BLaER1 (cell line): ENCODE measurements around the gene MBNL2.

Experiments
- H3K27ac ChIP-seq: shearing (Covaris generic); formaldehyde crosslinking; 2 replicates; pipeline ENCODE4 v1.8.1; 2022
- H3K27me3 ChIP-seq: shearing (Covaris generic); formaldehyde crosslinking; 2 replicates; pipeline ENCODE4 v1.8.1; 2022
- H3K36me3 ChIP-seq: shearing (Covaris generic); formaldehyde crosslinking; 2 replicates; pipeline ENCODE4 v1.8.1; 2022
- H3K4me1 ChIP-seq: shearing (Covaris generic); formaldehyde crosslinking; 2 replicates; pipeline ENCODE4 v1.8.1; 2022
- H3K4me2 ChIP-seq: shearing (Covaris generic); formaldehyde crosslinking; 2 replicates; pipeline ENCODE4 v1.8.1; 2022
- H3K4me3 ChIP-seq: shearing (Covaris generic); formaldehyde crosslinking; 2 replicates; pipeline ENCODE4 v1.8.1; 2022
- H3K9ac ChIP-seq: shearing (Covaris generic); formaldehyde crosslinking; 2 replicates; pipeline ENCODE4 v1.8.1; 2022
- H3K9me3 ChIP-seq: shearing (Covaris generic); formaldehyde crosslinking; 2 replicates; pipeline ENCODE4 v1.8.1; 2022
- H4K20me1 ChIP-seq: shearing (Covaris generic); formaldehyde crosslinking; 2 replicates; pipeline ENCODE4 v1.8.1; 2022
- Cebpa-rat ChIP-seq: shearing (Covaris generic); IDR thresholded peaks from 2 replicates; pipeline ENCODE4 v1.8.1; 2022

The MBNL2 gene

GRCh38 chr13:97229699-97230098 is 7.6 kb downstream of the MBNL2 start:
- H4K20me1 ChIP-seq: peaks cover 78% of the 10 kb centered on the region
- peaks cover 15% of the 10 kb centered on the region for H3K9me3 ChIP-seq
- H3K4me1 ChIP-seq: peaks cover 34% of the 10 kb centered on the region
- H3K27me3 ChIP-seq: no peaks in the 10 kb centered on the region
- no peak overlapping the region for H3K4me2 ChIP-seq
- H3K4me3 ChIP-seq: no peak overlapping the region
- peaks cover 31% of the 10 kb centered on the region for H3K36me3 ChIP-seq
- H3K9ac ChIP-seq: no peak overlapping the region
- H3K27ac ChIP-seq: no peak overlapping the region
- TF ChIP-seq Cebpa-rat: no peak

DNA sequence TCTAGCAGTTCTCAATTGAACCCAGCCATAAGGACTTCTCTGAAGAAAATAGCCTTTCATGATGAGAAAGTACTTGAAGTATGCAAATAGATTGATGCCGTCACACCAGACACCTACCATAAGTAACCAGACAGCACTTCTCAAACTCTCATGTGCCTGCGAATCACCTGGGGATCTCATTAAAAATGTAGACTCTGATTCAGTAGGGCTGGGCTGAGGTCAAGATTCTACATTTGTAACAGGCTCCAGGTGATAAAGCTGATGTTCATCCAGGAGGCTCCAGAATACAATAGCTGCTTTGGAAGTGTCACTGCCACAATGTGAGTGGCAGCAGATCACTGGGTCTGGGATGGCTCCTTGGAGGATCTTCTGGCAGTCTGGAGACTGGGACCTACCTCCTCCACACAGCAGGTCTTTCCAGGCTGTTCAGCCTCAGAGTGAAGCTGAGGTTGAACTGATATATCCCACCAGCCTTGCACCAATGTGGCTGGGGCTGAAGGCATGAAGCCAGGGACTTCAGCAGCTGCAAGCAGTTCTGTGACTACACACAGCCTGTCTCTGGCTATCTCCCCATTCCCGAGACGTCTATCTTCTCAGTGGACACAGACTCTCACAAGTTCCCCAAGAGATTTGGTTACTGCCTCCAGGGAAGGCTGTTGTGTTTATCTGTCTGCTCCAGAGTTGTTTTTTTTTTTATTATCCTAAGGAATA is 9.1 kb downstream of the MBNL2 start:
- H3K27ac ChIP-seq: no peak overlapping the region
- no peak for TF ChIP-seq Cebpa-rat
- peaks cover 77% of the 10 kb centered on the region for H4K20me1 ChIP-seq
- no peak overlapping the region for H3K4me2 ChIP-seq
- H3K9ac ChIP-seq: no peak overlapping the region
- peaks cover 44% of the 10 kb centered on the region for H3K36me3 ChIP-seq
- no peaks in the 10 kb centered on the region for H3K27me3 ChIP-seq
- peaks cover 16% of the 10 kb centered on the region for H3K9me3 ChIP-seq
- no peak overlapping the region for H3K4me3 ChIP-seq
- H3K4me1 ChIP-seq: peaks cover 18% of the 10 kb centered on the region

DNA sequence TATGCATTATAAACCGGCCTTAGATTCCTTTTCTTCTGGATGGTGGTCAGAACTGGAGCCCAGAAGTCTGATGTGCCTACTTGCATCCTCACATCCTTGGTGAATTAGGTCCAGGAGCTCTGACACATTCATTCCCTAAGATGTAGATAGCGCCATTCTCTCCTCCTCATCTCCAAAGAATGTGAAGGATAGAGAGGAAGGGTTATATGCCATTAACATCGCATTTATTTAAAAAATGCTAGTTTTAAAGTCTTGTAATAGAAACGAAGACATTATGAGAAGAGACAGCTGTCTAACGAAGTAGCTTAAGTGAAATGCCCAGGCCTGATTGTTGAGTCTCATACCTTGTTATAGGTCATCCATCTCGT is 9.7 kb downstream of the MBNL2 start:
- H3K27me3 ChIP-seq: no peaks in the 10 kb centered on the region
- H3K4me3 ChIP-seq: no peak overlapping the region

DNA sequence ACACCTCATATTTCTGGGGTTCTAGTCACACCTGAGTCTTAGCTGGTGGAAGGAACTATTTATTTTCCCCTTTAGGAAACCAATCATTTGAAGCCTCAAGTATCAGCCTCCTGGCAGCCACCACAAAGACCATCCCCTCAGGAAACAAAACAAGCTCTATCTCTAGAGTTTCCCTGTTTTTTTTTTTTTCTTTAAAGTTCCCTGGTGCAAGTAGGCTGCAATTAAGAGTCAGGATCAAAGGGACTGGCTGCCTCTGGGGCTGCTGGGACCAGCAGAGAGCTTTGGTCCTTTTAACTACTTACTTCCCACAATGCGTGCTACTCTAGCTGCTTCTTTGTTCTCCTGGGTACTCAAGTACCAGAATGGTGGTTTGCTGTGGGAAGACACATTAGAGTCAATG is 11.4 kb downstream of the MBNL2 start:
- H3K27ac ChIP-seq: no peak overlapping the region
- H3K9me3 ChIP-seq: peaks cover 16% of the 10 kb centered on the region
- no peak for TF ChIP-seq Cebpa-rat
- no peak overlapping the region for H3K4me3 ChIP-seq
- H3K4me1 ChIP-seq: no peaks in the 10 kb centered on the region
- H3K4me2 ChIP-seq: no peak overlapping the region
- peaks cover 81% of the 10 kb centered on the region for H4K20me1 ChIP-seq
- no peaks in the 10 kb centered on the region for H3K27me3 ChIP-seq
- H3K9ac ChIP-seq: no peak overlapping the region
- H3K36me3 ChIP-seq: peaks cover 56% of the 10 kb centered on the region

More for the DNA sequence above, 9.7 kb downstream of the MBNL2 start:
- Histone ChIP-seq H3K36me3 (peaks cover 45% of the 10 kb centered on the region), H3K4me2 (no peak overlapping the region), H4K20me1 (peaks cover 77% of the 10 kb centered on the region), H3K27ac (no peak overlapping the region), H3K9ac (no peak overlapping the region), H3K9me3 (peaks cover 16% of the 10 kb centered on the region), H3K4me1 (peaks cover 13% of the 10 kb centered on the region)
- no peak for TF ChIP-seq Cebpa-rat

- Histone ChIP-seq H4K20me1 (peaks cover 88% of the 10 kb centered on the region), H3K27ac (no peak overlapping the region), H3K9me3 (peaks cover 16% of the 10 kb centered on the region), H3K9ac (no peak overlapping the region), H3K36me3 (peaks cover 59% of the 10 kb centered on the region), H3K4me2 (no peak overlapping the region), H3K4me1 (no peaks in the 10 kb centered on the region), H3K4me3 (no peak overlapping the region), H3K27me3 (no peaks in the 10 kb centered on the region)
- no peak for TF ChIP-seq Cebpa-rat
These were observed 12.1 kb downstream of the MBNL2 start for GRCh38 chr13:97234236-97234635.

GRCh38 chr13:97234742-97235141 is 12.6 kb downstream of the MBNL2 start:
- H3K27me3 ChIP-seq: no peaks in the 10 kb centered on the region
- no peak overlapping the region for H3K27ac ChIP-seq
- peaks cover 59% of the 10 kb centered on the region for H3K36me3 ChIP-seq
- H4K20me1 ChIP-seq: peaks cover 90% of the 10 kb centered on the region
- H3K4me2 ChIP-seq: no peak overlapping the region
- H3K4me1 ChIP-seq: no peaks in the 10 kb centered on the region
- H3K9ac ChIP-seq: no peak overlapping the region
- TF ChIP-seq Cebpa-rat: no peak
- H3K9me3 ChIP-seq: peaks cover 16% of the 10 kb centered on the region
- no peak overlapping the region for H3K4me3 ChIP-seq

- no peak overlapping the region for H3K9ac ChIP-seq
- no peak overlapping the region for H3K4me3 ChIP-seq
- H3K27ac ChIP-seq: no peak overlapping the region
- no peaks in the 10 kb centered on the region for H3K27me3 ChIP-seq
- H3K4me1 ChIP-seq: peaks cover 2% of the 10 kb centered on the region
- peaks cover 16% of the 10 kb centered on the region for H3K9me3 ChIP-seq
- no peak overlapping the region for H3K4me2 ChIP-seq
- no peak for TF ChIP-seq Cebpa-rat
- H4K20me1 ChIP-seq: peaks cover 90% of the 10 kb centered on the region
- H3K36me3 ChIP-seq: peaks cover 59% of the 10 kb centered on the region
These were observed 13.6 kb downstream of the MBNL2 start for GRCh38 chr13:97235549-97236231.

DNA sequence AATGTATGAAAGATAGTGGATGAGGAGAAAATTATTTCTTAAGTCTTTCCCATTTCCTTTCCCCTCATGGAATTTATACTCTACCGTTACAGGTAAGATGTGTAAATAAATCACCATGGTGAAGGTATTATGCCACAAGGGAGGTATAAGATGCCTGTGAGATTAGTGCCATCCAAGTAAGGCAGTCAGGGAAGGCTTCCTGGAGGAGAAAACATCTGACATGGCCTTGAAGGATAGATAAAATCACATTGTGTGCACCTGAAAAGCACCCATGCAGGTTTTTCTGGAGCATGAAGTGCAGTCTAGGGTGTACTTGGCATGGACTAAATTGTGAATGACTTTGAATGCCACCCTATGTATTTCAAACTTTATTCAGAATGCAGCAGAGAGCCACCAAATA is 15.3 kb downstream of the MBNL2 start:
- Histone ChIP-seq H3K9me3 (peaks cover 16% of the 10 kb centered on the region), H3K4me3 (no peak overlapping the region), H3K27ac (no peak overlapping the region), H3K4me2 (no peak overlapping the region), H4K20me1 (peaks cover 90% of the 10 kb centered on the region), H3K36me3 (peaks cover 55% of the 10 kb centered on the region), H3K9ac (no peak overlapping the region), H3K4me1 (peaks cover 14% of the 10 kb centered on the region), H3K27me3 (no peaks in the 10 kb centered on the region)
- TF ChIP-seq Cebpa-rat: no peak

DNA sequence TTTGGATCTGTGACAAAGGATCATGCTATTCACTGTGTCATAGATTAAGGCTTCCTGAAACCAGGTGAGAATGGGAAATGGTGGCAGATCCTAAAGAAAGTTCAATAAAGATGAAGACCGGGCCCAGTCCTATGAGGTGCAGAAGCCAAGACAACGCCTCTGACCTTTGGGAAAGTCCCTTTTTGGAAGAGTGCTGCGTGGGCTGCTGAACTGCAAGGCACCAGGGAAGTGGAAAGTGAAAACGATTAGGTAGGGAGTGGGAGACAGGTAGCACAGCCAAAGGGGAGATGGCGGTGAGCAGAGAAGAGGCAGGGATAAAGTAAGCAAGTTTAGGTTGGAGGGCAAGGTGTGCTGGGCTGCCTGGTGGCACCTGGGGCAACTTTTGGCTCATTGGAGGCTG is 16.3 kb downstream of the MBNL2 start:
- H3K27ac ChIP-seq: no peak overlapping the region
- H3K9ac ChIP-seq: no peak overlapping the region
- no peaks in the 10 kb centered on the region for H3K27me3 ChIP-seq
- H3K4me1 ChIP-seq: peaks cover 14% of the 10 kb centered on the region
- H3K4me2 ChIP-seq: no peak overlapping the region
- H4K20me1 ChIP-seq: peaks cover 97% of the 10 kb centered on the region
- TF ChIP-seq Cebpa-rat: no peak
- H3K4me3 ChIP-seq: no peak overlapping the region
- peaks cover 50% of the 10 kb centered on the region for H3K36me3 ChIP-seq
- peaks cover 14% of the 10 kb centered on the region for H3K9me3 ChIP-seq

- Histone ChIP-seq H4K20me1 (peaks cover 97% of the 10 kb centered on the region), H3K27ac (no peak overlapping the region), H3K27me3 (no peaks in the 10 kb centered on the region), H3K9ac (no peak overlapping the region), H3K4me3 (no peak overlapping the region), H3K9me3 (peaks cover 9% of the 10 kb centered on the region), H3K36me3 (peaks cover 45% of the 10 kb centered on the region), H3K4me2 (no peak overlapping the region), H3K4me1 (peaks cover 14% of the 10 kb centered on the region)
- TF ChIP-seq Cebpa-rat: no peak
These were observed 16.8 kb downstream of the MBNL2 start for GRCh38 chr13:97238883-97239282.
